ENCODE data around the gene GPATCH8.

GPATCH8 gene

DNA sequence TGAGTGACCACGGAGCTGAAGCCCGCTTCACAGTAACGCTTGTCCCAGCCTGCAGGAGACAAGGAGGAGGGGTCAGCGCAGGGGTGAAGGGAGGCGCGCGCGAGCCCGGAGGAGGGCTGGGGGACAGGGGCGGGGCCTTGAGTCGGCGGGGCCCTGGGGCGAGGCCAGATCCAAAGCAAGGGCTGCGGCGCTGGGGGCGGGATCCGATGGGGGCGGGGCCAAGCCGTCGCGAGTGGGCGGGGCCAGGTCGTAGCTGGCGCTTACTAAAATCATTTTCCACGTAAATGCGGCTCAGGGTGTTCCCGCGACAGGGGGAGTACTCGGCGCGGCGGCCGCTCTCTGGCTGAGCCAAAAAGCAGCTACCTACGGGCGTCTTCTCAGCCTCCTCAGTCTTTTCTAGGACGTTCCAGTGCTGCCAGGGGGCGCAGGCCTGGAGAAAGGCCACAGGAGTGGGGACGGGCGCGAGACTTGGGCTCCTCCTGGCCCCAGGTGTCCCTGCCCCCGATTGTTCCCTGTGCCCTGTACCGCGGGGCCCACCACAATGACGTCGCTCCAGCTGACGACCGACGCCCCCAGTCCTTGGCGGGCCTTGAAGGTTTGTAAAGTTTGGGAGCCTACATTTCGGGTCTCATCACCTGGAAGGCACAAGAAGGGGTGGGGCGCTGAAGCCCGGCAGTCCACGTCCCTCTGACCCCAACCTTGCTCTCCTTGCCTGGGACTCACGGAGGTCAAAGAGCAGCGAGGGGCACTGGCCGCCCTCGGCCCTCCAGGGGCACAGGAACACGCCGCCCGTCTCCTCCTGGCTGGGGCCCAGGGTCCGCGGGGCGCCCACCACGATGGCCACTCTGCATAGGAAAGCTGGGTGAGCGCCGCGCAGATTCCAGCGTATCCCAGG is 117.7 kb downstream of the GPATCH8 start:
- Mint-ChIP-seq H3K4me1 (ENCODE audit: low read depth) (peaks cover 11% of the 10 kb centered on the region), H3K27ac (peak overlapping the region; percentile 22), H3K4me3 (peak overlapping the region; percentile 74), H3K36me3 (ENCODE audit: low read depth) (no peaks in the 10 kb centered on the region), H3K27me3 (ENCODE audit: low read depth) (peaks cover 23% of the 10 kb centered on the region), H3K9me3 (no peaks in the 10 kb centered on the region)
- DNase-seq (ENCODE audit: low spot score) = peak; percentile 84

GRCh38 chr17:44384823-44385286 is 118.4 kb downstream of the GPATCH8 start:
- DNase-seq (ENCODE audit: low spot score) = no peak

DNA sequence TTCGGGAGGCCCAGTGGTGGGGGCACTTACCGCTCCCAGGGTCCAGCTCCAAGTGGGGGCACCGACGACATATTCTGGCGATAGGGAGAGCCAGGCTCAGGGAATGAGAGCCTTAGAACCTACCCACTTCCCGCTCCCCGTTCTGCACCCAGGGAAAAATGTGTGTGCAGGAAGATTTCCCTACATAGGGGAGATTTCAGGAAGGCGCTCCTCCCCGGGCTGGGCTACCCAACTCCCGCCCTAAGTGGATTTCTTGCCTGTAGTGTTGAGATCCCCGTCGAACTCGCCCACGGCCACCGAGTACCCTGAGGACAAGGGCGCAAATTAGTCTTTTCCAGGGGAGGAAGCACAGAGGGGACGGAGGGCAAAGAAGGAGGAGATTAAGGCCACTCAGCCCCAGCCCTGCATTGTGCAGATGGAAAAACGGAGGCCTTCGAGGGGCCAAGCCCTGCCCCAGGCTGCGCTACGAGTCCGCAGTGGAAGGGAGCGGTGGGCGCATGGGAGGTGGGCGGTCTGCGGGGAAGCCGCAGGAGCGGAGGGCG is 118.9 kb downstream of the GPATCH8 start:
- Mint-ChIP-seq H3K27me3 (ENCODE audit: low read depth) (peaks cover 23% of the 10 kb centered on the region), H3K4me3 (peak overlapping the region; percentile 47), H3K36me3 (ENCODE audit: low read depth) (no peaks in the 10 kb centered on the region), H3K4me1 (ENCODE audit: low read depth) (peaks cover under 1% of the 10 kb centered on the region), H3K27ac (no peak overlapping the region), H3K9me3 (no peaks in the 10 kb centered on the region)
- no peak for DNase-seq (ENCODE audit: low spot score)

More at GRCh38 chr17:44384823-44385286, 118.4 kb downstream of the GPATCH8 start:
- Mint-ChIP-seq H3K27ac (no peak overlapping the region), H3K36me3 (ENCODE audit: low read depth) (no peaks in the 10 kb centered on the region), H3K4me3 (peak overlapping the region; percentile 74), H3K27me3 (ENCODE audit: low read depth) (peaks cover 23% of the 10 kb centered on the region), H3K4me1 (ENCODE audit: low read depth) (peaks cover 6% of the 10 kb centered on the region), H3K9me3 (no peaks in the 10 kb centered on the region)

DNA sequence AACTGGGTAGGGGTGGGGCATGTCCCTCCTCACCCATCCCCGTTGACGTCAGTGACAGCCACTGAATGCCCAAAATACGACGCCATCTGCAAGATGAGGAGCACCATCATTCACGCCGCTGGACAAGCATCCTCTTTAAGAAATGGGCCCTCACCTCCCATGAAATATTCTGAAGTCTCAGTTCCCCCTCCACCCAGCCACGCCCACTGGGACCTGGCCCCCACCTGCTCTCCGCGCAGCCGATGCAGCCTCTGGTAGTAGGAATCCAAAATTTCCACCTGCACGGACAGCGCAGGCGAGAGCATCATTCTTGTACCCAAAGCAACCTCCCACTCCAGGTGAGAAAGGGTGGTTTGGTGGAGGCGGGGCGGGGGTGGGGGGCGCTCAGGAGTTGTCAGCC is 119.3 kb downstream of the GPATCH8 start:
- no peaks in the 10 kb centered on the region for H3K36me3 Mint-ChIP-seq (ENCODE audit: low read depth)
- H3K9me3 Mint-ChIP-seq = no peaks in the 10 kb centered on the region
- H3K4me3 Mint-ChIP-seq = no peak overlapping the region
- no peak for DNase-seq (ENCODE audit: low spot score)
- H3K4me1 Mint-ChIP-seq (ENCODE audit: low read depth) = no peaks in the 10 kb centered on the region
- no peak overlapping the region for H3K27ac Mint-ChIP-seq
- peaks cover 23% of the 10 kb centered on the region for H3K27me3 Mint-ChIP-seq (ENCODE audit: low read depth)

GRCh38 chr17:44383363-44383762 is 119.8 kb downstream of the GPATCH8 start:
- Mint-ChIP-seq H3K27ac (no peak overlapping the region), H3K36me3 (ENCODE audit: low read depth) (no peaks in the 10 kb centered on the region), H3K4me1 (ENCODE audit: low read depth) (no peaks in the 10 kb centered on the region), H3K9me3 (no peaks in the 10 kb centered on the region), H3K27me3 (ENCODE audit: low read depth) (peaks cover 23% of the 10 kb centered on the region), H3K4me3 (no peak overlapping the region)
- DNase-seq (ENCODE audit: low spot score) = no peak

DNA sequence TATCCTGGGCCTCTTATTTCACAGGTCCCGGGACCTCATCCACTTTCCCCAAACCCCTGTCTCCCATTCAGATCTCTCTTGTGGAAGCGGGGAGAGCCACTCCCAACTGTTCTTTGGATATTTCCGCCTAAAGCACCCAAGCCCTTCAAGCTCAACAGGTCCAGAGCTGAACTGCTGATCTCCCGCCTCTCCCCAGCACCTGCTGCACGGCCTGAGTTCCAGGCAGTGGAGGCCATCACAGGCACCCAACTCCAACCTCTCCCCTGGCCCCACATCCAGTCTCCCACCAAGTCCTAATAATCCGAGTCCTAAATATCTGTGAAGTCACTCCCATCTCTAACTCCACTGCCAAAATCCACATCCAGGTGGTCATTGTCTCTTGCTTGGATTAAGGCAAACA is 120.3 kb downstream of the GPATCH8 start:
- Mint-ChIP-seq H3K9me3 (no peaks in the 10 kb centered on the region), H3K27me3 (ENCODE audit: low read depth) (peaks cover 23% of the 10 kb centered on the region), H3K4me3 (no peak overlapping the region)

DNA sequence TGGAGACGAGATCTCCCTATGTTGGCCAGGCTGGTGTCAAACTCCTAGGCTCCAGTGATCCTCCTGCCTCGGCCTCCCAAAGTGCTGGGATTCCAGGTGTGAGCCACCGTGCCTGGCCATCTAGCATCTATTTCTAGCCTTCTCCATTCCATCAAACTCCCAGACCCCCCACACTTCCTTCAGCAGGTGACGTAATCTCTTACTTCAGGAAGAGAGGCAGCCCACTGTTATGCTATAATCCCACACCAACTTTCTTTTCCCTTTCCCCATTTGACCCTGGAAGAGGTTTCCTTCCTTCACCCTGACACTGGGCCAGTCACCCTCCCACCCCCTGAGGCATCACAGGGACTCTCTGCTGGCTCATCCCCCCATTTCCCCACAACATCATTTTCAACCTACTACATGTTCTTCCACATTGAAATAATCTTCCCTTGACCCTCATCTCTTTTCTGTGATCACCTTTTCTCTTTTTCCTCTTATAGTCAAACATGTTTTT is 121.3 kb downstream of the GPATCH8 start:
- Mint-ChIP-seq H3K27ac (no peak overlapping the region), H3K4me1 (ENCODE audit: low read depth) (no peaks in the 10 kb centered on the region)

More for the DNA sequence above, 120.3 kb downstream of the GPATCH8 start:
- H3K27ac Mint-ChIP-seq = no peak overlapping the region
- H3K36me3 Mint-ChIP-seq (ENCODE audit: low read depth) = no peaks in the 10 kb centered on the region
- no peak for DNase-seq (ENCODE audit: low spot score)
- H3K4me1 Mint-ChIP-seq (ENCODE audit: low read depth) = no peaks in the 10 kb centered on the region

GRCh38 chr17:44380767-44381166 is 122.4 kb downstream of the GPATCH8 start:
- Mint-ChIP-seq H3K36me3 (ENCODE audit: low read depth) (no peaks in the 10 kb centered on the region), H3K27ac (no peak overlapping the region), H3K4me3 (no peak overlapping the region), H3K9me3 (no peaks in the 10 kb centered on the region), H3K4me1 (ENCODE audit: low read depth) (no peaks in the 10 kb centered on the region), H3K27me3 (ENCODE audit: low read depth) (peaks cover 20% of the 10 kb centered on the region)
- no peak for DNase-seq (ENCODE audit: low spot score)

More for the DNA sequence above, 121.3 kb downstream of the GPATCH8 start:
- H3K4me3 Mint-ChIP-seq = no peak overlapping the region
- peaks cover 23% of the 10 kb centered on the region for H3K27me3 Mint-ChIP-seq (ENCODE audit: low read depth)
- H3K9me3 Mint-ChIP-seq = no peaks in the 10 kb centered on the region
- no peaks in the 10 kb centered on the region for H3K36me3 Mint-ChIP-seq (ENCODE audit: low read depth)
- no peak for DNase-seq (ENCODE audit: low spot score)

DNA sequence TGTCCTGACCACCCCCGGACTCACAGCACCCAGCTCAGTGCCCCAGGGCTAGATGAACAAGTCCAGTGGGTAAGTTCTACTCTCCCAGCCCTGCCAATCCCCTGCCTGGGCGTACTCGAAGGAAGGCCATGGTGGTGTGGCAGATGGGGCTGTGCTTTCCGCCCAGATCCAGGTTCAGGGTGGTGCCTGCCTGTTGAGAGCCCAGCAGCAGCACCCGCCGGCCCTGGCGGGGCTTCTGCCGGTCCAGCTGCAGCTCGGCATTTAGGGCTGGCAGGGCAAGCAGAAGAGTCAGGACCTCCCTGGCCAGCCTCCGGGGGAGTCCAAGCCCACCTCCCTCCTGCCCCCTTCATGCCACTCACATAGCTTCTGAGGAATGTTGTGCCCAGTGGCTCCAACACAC is 123.3 kb downstream of the GPATCH8 start:
- no peak overlapping the region for H3K4me3 Mint-ChIP-seq
- no peaks in the 10 kb centered on the region for H3K36me3 Mint-ChIP-seq (ENCODE audit: low read depth)
- no peak overlapping the region for H3K27ac Mint-ChIP-seq
- no peak for DNase-seq (ENCODE audit: low spot score)
- no peaks in the 10 kb centered on the region for H3K9me3 Mint-ChIP-seq
- no peaks in the 10 kb centered on the region for H3K4me1 Mint-ChIP-seq (ENCODE audit: low read depth)
- H3K27me3 Mint-ChIP-seq (ENCODE audit: low read depth) = peaks cover 19% of the 10 kb centered on the region

GRCh38 chr17:44378171-44378705 is 125.0 kb downstream of the GPATCH8 start:
- H3K36me3 Mint-ChIP-seq (ENCODE audit: low read depth) = no peaks in the 10 kb centered on the region
- no peaks in the 10 kb centered on the region for H3K4me1 Mint-ChIP-seq (ENCODE audit: low read depth)
- no peak for DNase-seq (ENCODE audit: low spot score)
- peaks cover 11% of the 10 kb centered on the region for H3K27me3 Mint-ChIP-seq (ENCODE audit: low read depth)
- H3K9me3 Mint-ChIP-seq = no peaks in the 10 kb centered on the region
- no peak overlapping the region for H3K4me3 Mint-ChIP-seq
- no peak overlapping the region for H3K27ac Mint-ChIP-seq

DNA sequence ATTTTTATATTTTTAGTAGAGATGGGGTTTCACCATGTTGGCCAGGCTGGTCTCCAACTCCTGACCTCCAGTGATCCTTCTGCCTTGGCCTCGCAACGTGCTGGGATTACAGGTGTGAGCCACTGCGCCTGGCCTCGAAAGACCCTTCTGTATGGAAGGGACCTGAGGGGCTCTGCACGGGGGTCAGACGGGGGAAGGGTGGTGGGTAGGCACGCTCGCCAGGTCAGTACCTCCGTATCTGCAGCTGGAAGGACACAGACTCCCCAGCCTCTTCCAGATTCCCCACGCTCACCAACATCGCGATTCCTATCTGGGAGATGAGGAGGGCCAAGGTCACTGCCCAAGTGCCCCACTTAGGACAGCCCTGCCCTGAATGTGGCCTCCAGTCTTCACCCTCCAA is 126.4 kb downstream of the GPATCH8 start:
- Mint-ChIP-seq H3K27me3 (ENCODE audit: low read depth) (peaks cover 5% of the 10 kb centered on the region), H3K9me3 (no peaks in the 10 kb centered on the region), H3K4me3 (no peak overlapping the region), H3K4me1 (ENCODE audit: low read depth) (no peaks in the 10 kb centered on the region), H3K27ac (no peak overlapping the region), H3K36me3 (ENCODE audit: low read depth) (no peaks in the 10 kb centered on the region)
- DNase-seq (ENCODE audit: low spot score) = no peak

DNA sequence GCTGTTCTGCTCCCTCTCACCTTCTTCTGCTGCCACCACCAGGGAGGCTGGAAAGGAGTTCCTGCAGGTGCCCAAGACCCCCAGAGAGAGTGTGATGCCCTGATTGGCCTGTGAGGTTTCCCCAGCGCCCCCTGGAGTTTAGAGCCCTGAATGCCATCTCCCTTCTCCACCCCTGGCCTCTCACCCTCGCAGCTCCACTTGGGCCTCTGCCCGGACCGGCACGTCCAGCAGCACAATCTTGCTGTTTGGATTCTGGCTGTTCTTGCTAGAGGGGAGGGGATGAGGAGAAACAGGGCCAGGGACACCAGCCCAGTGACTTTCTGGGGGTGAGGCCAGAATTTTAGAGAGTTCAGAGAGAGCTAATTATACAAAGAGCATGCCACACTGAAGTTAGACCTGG is 127.1 kb downstream of the GPATCH8 start:
- no peak overlapping the region for H3K27ac Mint-ChIP-seq
- no peak for DNase-seq (ENCODE audit: low spot score)
- H3K9me3 Mint-ChIP-seq = no peaks in the 10 kb centered on the region
- no peaks in the 10 kb centered on the region for H3K4me1 Mint-ChIP-seq (ENCODE audit: low read depth)
- no peaks in the 10 kb centered on the region for H3K36me3 Mint-ChIP-seq (ENCODE audit: low read depth)
- no peak overlapping the region for H3K4me3 Mint-ChIP-seq
- H3K27me3 Mint-ChIP-seq (ENCODE audit: low read depth) = peaks cover 9% of the 10 kb centered on the region

DNA sequence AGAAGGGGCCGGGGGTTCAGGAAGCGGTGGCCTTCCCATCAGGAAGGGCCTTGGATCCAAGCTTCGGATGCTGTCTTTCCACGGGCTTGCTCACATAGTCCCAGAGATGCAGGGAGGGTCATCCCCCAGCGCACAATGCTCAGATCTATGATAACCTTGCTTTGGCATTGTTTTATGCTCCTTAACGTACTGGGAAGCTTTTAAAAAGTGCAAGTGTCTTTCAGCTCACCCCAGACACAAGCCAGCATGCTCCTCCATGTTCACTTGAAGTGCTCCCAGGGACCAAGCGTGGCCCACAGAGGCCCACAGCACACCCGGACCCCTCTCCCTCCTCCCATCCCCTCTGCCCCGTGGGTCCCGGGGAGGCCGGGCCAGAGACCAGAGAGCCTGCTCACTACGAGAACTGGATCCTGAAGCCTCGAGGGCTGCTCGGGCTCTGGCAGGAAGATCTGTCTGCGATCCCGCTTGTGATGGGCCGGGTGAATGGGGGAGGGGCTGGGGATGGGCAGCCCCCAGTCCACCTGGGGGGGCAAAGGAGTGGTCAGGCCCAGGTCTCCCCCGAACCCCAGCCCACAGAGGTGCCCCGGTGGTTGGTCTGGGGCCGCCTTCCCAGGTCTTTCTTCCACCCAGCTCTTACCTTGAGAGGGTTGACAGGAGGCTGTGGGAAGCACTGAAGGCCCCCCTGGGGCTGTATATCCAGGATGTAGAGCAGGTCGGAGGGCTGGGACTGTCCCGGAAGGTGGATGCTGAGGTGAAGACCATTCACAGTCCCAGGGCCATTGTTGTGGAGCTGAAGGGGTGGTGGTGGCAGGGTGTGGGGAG is 127.8 kb downstream of the GPATCH8 start:
- peaks cover 11% of the 10 kb centered on the region for H3K27me3 Mint-ChIP-seq (ENCODE audit: low read depth)
- H3K9me3 Mint-ChIP-seq = no peaks in the 10 kb centered on the region
- H3K4me3 Mint-ChIP-seq = no peak overlapping the region

More for the DNA sequence above, 127.8 kb downstream of the GPATCH8 start:
- no peak for DNase-seq (ENCODE audit: low spot score)
- H3K27ac Mint-ChIP-seq = no peak overlapping the region
- H3K4me1 Mint-ChIP-seq (ENCODE audit: low read depth) = no peaks in the 10 kb centered on the region
- no peaks in the 10 kb centered on the region for H3K36me3 Mint-ChIP-seq (ENCODE audit: low read depth)
